NCI-H2081 (cell line): ENCODE results near the gene PARVA.

ENCODE experiments used
- DNase-seq, 2 experiments: peaks; one replicate each; lab custom pipeline; 2025; lab: John Stamatoyannopoulos, UW

Gene PARVA

GRCh38 chr11:12459865-12460444 is 82.6 kb downstream of the PARVA start:
- no peak for DNase-seq

- DNase-seq = no peak
These were observed 83.1 kb downstream of the PARVA start for GRCh38 chr11:12460466-12460865.

- DNase-seq = peak; percentile 20 to 50
These were observed 84.1 kb downstream of the PARVA start for GRCh38 chr11:12461516-12461915.

- DNase-seq = no peak
These were observed 86.9 kb downstream of the PARVA start for GRCh38 chr11:12464303-12464702.

- DNase-seq = no peak
These were observed 88.0 kb downstream of the PARVA start for GRCh38 chr11:12465332-12465731.

GRCh38 chr11:12467610-12468009 is 90.2 kb downstream of the PARVA start:
- no peak for DNase-seq

- DNase-seq = no peak
These were observed 92.1 kb downstream of the PARVA start for GRCh38 chr11:12469451-12469850.

GRCh38 chr11:12470236-12470635 is 92.9 kb downstream of the PARVA start:
- no peak for DNase-seq

- no peak for DNase-seq
These were observed 95.1 kb downstream of the PARVA start for GRCh38 chr11:12472401-12473005.

GRCh38 chr11:12473381-12473780 is 96.0 kb downstream of the PARVA start:
- no peak for DNase-seq

- no peak for DNase-seq
These were observed 97.5 kb downstream of the PARVA start for GRCh38 chr11:12474871-12475270.

GRCh38 chr11:12478743-12479142 is 101.4 kb downstream of the PARVA start:
- DNase-seq = no peak

GRCh38 chr11:12480401-12480800 is 103.0 kb downstream of the PARVA start:
- DNase-seq = no peak

- no peak for DNase-seq
These were observed 105.5 kb downstream of the PARVA start for GRCh38 chr11:12482839-12483238.

GRCh38 chr11:12483604-12484003 is 106.2 kb downstream of the PARVA start:
- DNase-seq = no peak

GRCh38 chr11:12485328-12485727 is 108.0 kb downstream of the PARVA start:
- no peak for DNase-seq

GRCh38 chr11:12489246-12489772 is 111.9 kb downstream of the PARVA start:
- no peak for DNase-seq

GRCh38 chr11:12494699-12495098 is 117.3 kb downstream of the PARVA start:
- DNase-seq = no peak

GRCh38 chr11:12496181-12497025 is 119.0 kb downstream of the PARVA start:
- DNase-seq = no peak

- DNase-seq = peak in 1 of 2 experiments; percentile 56
These were observed 120.1 kb downstream of the PARVA start for GRCh38 chr11:12497431-12497830.

- DNase-seq = no peak
These were observed 121.7 kb downstream of the PARVA start for GRCh38 chr11:12499071-12499470.

- DNase-seq = no peak
These were observed 124.7 kb downstream of the PARVA start for GRCh38 chr11:12502046-12502445.

GRCh38 chr11:12503039-12503484 is 125.7 kb downstream of the PARVA start:
- DNase-seq = no peak
